ENCODE results near the gene PAGR1.
"Not testable (repeated sequence)": the region's sequence is repeated elsewhere in the genome, so short reads cannot be mapped to it uniquely, and the experiment has no call there.

PAGR1 gene

DNA sequence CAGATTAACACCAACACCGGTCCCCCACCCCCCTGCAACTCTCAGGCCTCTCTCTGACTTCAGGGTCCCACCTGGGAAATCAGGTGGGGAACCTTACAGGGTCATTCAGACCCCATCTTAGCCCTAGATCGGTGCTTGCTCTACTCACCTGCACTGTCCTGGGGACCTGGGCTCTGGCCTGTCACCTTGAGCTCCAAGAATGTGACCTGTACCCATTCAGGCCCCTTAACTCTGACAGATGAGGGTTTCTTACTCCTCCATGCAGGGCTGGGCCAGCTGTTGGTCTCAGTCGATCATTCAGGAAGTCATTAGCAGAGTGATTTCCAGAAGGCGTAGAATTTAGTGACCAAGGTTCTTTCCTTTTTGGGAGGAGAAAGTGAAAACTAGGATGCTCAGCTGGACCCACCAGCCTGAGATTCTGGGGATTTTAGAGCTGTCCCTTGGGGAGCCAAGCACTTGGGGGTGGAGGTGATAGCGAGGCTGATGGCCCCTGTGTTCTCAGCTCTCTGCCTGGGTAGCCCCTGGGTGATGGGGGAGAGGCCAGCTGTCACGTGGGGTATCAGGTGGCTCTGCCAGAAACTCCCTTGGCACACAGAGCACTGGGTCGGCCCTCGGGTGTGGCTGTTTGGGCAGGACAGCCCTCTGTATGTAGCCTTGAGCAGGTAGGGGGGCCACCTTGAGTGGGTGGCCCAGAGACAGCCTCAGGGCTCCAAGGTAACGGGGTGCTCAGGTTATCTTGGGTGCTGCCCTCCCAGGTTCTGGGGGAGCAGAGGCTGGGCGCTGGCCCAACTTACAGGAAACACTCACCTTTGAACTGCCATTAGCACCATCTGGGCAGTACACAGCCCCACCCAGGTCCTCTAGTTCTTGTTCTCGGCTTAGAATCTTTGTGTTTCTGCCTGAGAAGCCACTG lies 5.0 kb downstream of the PAGR1 start:
- peak overlapping the region; percentile 78 to 96 for H3K4me3 ChIP-seq (ENCODE audit: low read length in 2 of 2)
- H3K9ac ChIP-seq (ENCODE audit: low read depth in 1 of 2, low read length in 2 of 2), result peak overlapping the region; percentile 85 to 92
- peaks cover 67% of the 10 kb centered on the region in 2 donors for H3K4me1 ChIP-seq (ENCODE audit: control insufficient read depth in 2 of 2, insufficient read depth in 2 of 2, low read length in 2 of 2)
- peaks cover 0 to 13% of the 10 kb centered on the region in 2 donors for H3K36me3 ChIP-seq (ENCODE audit: control insufficient read depth in 2 of 2, insufficient read depth in 2 of 2, low read length in 2 of 2)
- no peaks in the 10 kb centered on the region for H3K9me3 ChIP-seq (ENCODE audit: control insufficient read depth in 2 of 2, low read length in 2 of 2)
- H3K27me3 ChIP-seq (ENCODE audit: control insufficient read depth in 2 of 2, insufficient read depth in 2 of 2, low read length in 2 of 2), result no peaks in the 10 kb centered on the region
- peak overlapping the region; percentile 96 for H3K27ac ChIP-seq (ENCODE audit: low read depth in 2 of 2, low read length in 2 of 2)

DNA sequence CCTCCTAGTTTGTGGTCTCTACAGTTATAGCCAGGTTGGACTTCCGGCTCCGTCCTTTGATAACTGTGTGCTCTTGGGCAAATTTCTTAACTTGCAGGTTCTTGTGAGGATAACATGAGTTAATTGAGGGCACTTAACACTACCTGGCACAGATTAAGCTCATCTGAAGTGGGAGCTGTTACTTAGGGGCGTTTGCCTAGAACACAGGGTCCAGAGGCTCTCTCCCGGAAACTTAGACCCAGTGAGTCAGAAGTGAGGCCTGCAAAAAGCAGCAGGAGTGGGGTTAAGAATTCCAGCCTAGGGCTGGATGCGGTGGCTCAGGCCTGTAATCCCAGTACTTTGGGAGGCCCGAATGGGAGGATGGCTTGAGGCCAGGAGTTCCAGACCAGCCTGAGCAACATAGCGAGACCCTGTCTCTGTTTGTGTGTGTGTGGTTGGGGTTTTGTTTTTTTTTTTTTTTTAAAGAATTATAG lies 5.7 kb downstream of the PAGR1 start:
- Histone ChIP-seq H3K4me1 (ENCODE audit: control insufficient read depth in 2 of 2, insufficient read depth in 2 of 2, low read length in 2 of 2) (peaks cover 70 to 71% of the 10 kb centered on the region in 2 donors), H3K27me3 (ENCODE audit: control insufficient read depth in 2 of 2, insufficient read depth in 2 of 2, low read length in 2 of 2) (no peaks in the 10 kb centered on the region), H3K36me3 (ENCODE audit: control insufficient read depth in 2 of 2, insufficient read depth in 2 of 2, low read length in 2 of 2) (peaks cover 0 to 13% of the 10 kb centered on the region in 2 donors), H3K9me3 (ENCODE audit: control insufficient read depth in 2 of 2, low read length in 2 of 2) (no peaks in the 10 kb centered on the region), H3K4me3 (ENCODE audit: low read length in 2 of 2) (peak overlapping the region; percentile 78 to 96), H3K27ac (ENCODE audit: low read depth in 2 of 2, low read length in 2 of 2) (peak overlapping the region; percentile 96), H3K9ac (ENCODE audit: low read depth in 1 of 2, low read length in 2 of 2) (peak overlapping the region; percentile 85 to 92)

DNA sequence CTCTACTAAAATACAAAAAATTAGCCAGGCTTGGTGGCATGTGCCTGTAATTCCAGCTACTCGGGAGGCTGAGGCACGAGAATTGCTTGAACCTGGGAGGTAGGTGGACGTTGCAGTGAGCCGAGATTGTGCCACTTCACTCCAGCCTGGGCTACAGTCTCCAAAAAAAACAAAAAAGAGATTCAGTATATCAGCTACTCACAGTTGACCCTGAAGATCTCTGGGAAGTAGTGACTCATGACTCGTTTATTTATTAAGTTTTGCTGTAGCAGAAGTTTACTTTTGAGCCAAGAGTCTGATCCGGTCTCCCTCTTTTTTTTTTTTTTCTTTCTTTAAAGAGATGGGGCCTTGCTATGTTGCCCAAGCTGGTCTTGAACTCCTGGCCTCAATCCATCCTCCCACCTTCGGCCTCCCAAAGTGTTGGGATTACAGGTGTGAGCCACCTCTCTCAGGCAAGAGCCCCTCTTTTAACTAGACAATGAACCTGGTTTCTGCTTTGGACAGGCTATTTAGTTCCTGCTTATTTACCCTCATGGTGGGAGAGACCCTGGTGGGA lies 8.7 kb downstream of the PAGR1 start:
- peaks cover under 1 to 9% of the 10 kb centered on the region in 2 donors for H3K36me3 ChIP-seq (ENCODE audit: control insufficient read depth in 2 of 2, insufficient read depth in 2 of 2, low read length in 2 of 2)
- peak overlapping the region; percentile 25 to 46 for H3K4me3 ChIP-seq (ENCODE audit: low read length in 2 of 2)
- H3K27ac ChIP-seq (ENCODE audit: low read depth in 2 of 2, low read length in 2 of 2), result peak overlapping the region; percentile 84 to 96
- H3K27me3 ChIP-seq (ENCODE audit: control insufficient read depth in 2 of 2, insufficient read depth in 2 of 2, low read length in 2 of 2), result no peaks in the 10 kb centered on the region
- peak overlapping the region in 1 of 2 donors; percentile 28 for H3K9ac ChIP-seq (ENCODE audit: low read depth in 1 of 2, low read length in 2 of 2)
- peaks cover 70 to 72% of the 10 kb centered on the region in 2 donors for H3K4me1 ChIP-seq (ENCODE audit: control insufficient read depth in 2 of 2, insufficient read depth in 2 of 2, low read length in 2 of 2)
- H3K9me3 ChIP-seq (ENCODE audit: control insufficient read depth in 2 of 2, low read length in 2 of 2), result no peaks in the 10 kb centered on the region

DNA sequence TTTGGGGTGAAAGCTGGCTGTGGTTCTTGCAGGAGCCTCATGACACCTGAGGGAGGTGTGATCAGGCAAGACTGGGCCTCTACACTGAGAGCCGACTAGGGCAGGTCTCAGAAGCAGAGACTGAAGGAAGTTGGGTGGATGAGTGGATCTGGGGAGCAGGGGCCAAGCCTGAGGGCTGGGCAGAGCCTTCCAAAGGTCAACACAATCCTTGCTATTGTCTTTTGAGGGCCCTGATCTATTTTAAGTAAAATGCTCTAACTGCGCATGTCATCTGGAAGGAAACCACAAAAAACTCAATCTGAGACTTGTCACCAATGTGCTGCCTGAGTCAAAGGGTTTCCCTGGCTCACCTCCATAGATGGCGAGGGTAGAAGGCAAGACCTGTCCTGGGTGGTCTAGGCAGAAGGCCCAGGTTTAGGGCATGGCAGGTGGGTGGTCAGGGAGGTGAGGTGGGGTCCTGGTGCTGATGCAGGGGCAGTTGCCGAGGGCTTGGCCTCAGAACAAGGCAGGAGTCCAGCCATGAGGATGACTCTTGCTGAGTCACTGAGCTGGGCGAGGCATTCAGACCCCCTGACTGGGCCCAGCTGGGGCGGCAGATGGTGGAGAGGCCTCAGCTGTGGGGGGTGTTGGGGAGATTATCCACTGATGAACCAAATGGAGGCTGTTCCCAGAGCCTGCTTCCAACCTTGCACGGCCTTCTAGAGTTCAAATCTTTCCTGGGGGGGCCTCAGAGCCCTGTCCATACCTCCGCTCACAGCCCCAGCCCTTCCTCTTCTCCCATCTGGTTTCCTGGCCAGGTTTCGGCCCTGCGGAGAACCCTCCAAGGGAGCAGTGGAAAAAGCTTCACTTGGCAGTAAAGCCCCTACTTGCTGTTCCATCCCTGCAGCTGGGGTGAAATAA lies 9.4 kb downstream of the PAGR1 start:
- no peaks in the 10 kb centered on the region for H3K27me3 ChIP-seq (ENCODE audit: control insufficient read depth in 2 of 2, insufficient read depth in 2 of 2, low read length in 2 of 2)
- peaks cover 7 to 12% of the 10 kb centered on the region in 2 donors for H3K36me3 ChIP-seq (ENCODE audit: control insufficient read depth in 2 of 2, insufficient read depth in 2 of 2, low read length in 2 of 2)
- peak overlapping the region; percentile 84 to 96 for H3K27ac ChIP-seq (ENCODE audit: low read depth in 2 of 2, low read length in 2 of 2)
- peaks cover 73 to 74% of the 10 kb centered on the region in 2 donors for H3K4me1 ChIP-seq (ENCODE audit: control insufficient read depth in 2 of 2, insufficient read depth in 2 of 2, low read length in 2 of 2)
- peak overlapping the region; percentile 9 to 63 for H3K9ac ChIP-seq (ENCODE audit: low read depth in 1 of 2, low read length in 2 of 2)
- H3K4me3 ChIP-seq (ENCODE audit: low read length in 2 of 2), result peak overlapping the region; percentile 25 to 46
- no peaks in the 10 kb centered on the region for H3K9me3 ChIP-seq (ENCODE audit: control insufficient read depth in 2 of 2, low read length in 2 of 2)

DNA sequence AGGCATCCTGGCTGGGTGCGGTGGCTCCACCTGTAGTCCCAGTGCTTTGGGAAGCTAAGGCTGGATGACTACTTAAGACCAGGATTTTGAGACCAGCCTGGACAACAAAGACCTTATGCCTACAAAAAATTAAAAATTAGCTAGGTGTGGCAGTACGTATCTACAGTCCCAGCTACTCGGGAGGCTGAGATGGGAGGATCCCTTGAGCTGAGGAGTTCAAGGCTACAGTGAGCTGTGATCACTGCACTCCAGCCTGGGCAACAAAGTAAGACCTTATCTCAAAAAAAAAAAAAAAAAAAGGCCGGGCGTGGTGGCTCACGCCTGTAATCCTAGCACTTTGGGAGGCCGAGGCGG lies 10.4 kb downstream of the PAGR1 start:
- peaks cover 14 to 19% of the 10 kb centered on the region in 2 donors for H3K36me3 ChIP-seq (ENCODE audit: control insufficient read depth in 2 of 2, insufficient read depth in 2 of 2, low read length in 2 of 2)
- H3K4me1 ChIP-seq (ENCODE audit: control insufficient read depth in 2 of 2, insufficient read depth in 2 of 2, low read length in 2 of 2), result peaks cover 72 to 74% of the 10 kb centered on the region in 2 donors
- peak overlapping the region in 1 of 2 donors; percentile 9 for H3K9ac ChIP-seq (ENCODE audit: low read depth in 1 of 2, low read length in 2 of 2)
- no peaks in the 10 kb centered on the region for H3K9me3 ChIP-seq (ENCODE audit: control insufficient read depth in 2 of 2, low read length in 2 of 2)
- H3K4me3 ChIP-seq (ENCODE audit: low read length in 2 of 2), result peak overlapping the region in 1 of 2 donors; percentile 46
- H3K27me3 ChIP-seq (ENCODE audit: control insufficient read depth in 2 of 2, insufficient read depth in 2 of 2, low read length in 2 of 2), result no peaks in the 10 kb centered on the region
- peak overlapping the region; percentile 84 to 96 for H3K27ac ChIP-seq (ENCODE audit: low read depth in 2 of 2, low read length in 2 of 2)

DNA sequence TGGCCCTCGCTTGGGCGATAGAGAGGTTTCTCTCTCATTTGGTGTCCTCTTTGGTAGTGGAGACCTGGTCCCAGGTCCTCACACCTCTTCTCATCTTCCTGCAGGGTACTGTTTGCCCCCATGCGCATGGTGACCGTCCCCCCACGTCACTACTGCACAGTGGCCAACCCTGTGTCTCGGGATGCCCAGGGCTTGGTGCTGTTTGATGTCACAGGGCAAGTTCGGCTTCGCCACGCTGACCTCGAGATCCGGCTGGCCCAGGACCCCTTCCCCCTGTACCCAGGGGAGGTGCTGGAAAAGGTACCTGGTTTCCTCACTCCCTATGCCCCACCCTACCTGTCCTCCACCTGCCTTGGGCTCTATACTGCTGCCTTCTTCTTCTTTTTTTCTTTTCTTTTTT lies 14.8 kb downstream of the PAGR1 start:
- Histone ChIP-seq H3K4me3 (ENCODE audit: low read length in 2 of 2) (no peak overlapping the region), H3K36me3 (ENCODE audit: control insufficient read depth in 2 of 2, insufficient read depth in 2 of 2, low read length in 2 of 2) (peaks cover 40 to 49% of the 10 kb centered on the region in 2 donors), H3K27me3 (ENCODE audit: control insufficient read depth in 2 of 2, insufficient read depth in 2 of 2, low read length in 2 of 2) (no peaks in the 10 kb centered on the region), H3K9me3 (ENCODE audit: control insufficient read depth in 2 of 2, low read length in 2 of 2) (no peaks in the 10 kb centered on the region), H3K9ac (ENCODE audit: low read depth in 1 of 2, low read length in 2 of 2) (no peak overlapping the region), H3K27ac (ENCODE audit: low read depth in 2 of 2, low read length in 2 of 2) (peak overlapping the region in 1 of 2 donors; percentile 67), H3K4me1 (ENCODE audit: control insufficient read depth in 2 of 2, insufficient read depth in 2 of 2, low read length in 2 of 2) (peaks cover 32 to 36% of the 10 kb centered on the region in 2 donors)

DNA sequence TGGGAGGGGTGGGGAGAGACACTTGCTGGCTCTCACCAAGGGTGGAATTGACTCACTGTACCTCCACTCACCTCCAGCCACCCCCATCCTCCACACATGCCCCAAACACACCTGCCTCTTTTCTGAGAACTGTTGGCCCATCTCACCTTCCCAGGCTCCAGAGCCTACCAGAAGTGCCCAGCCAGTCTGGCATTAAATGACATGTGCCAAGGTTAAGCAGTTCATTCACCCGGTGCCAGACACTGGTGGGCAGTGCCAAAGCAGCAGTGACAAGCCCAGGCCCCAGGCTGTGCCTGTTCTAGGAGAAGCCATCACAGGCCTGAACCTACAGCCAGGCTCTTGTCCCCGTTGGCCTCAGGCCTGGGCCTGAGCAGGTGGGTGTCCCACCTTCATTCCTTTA lies 15.5 kb downstream of the PAGR1 start:
- H3K9ac ChIP-seq (ENCODE audit: low read depth in 1 of 2, low read length in 2 of 2), result no peak overlapping the region
- H3K9me3 ChIP-seq (ENCODE audit: control insufficient read depth in 2 of 2, low read length in 2 of 2), result no peaks in the 10 kb centered on the region
- peaks cover 42 to 53% of the 10 kb centered on the region in 2 donors for H3K36me3 ChIP-seq (ENCODE audit: control insufficient read depth in 2 of 2, insufficient read depth in 2 of 2, low read length in 2 of 2)
- no peaks in the 10 kb centered on the region for H3K27me3 ChIP-seq (ENCODE audit: control insufficient read depth in 2 of 2, insufficient read depth in 2 of 2, low read length in 2 of 2)
- H3K27ac ChIP-seq (ENCODE audit: low read depth in 2 of 2, low read length in 2 of 2), result no peak overlapping the region
- H3K4me3 ChIP-seq (ENCODE audit: low read length in 2 of 2), result no peak overlapping the region
- peaks cover 26 to 30% of the 10 kb centered on the region in 2 donors for H3K4me1 ChIP-seq (ENCODE audit: control insufficient read depth in 2 of 2, insufficient read depth in 2 of 2, low read length in 2 of 2)

DNA sequence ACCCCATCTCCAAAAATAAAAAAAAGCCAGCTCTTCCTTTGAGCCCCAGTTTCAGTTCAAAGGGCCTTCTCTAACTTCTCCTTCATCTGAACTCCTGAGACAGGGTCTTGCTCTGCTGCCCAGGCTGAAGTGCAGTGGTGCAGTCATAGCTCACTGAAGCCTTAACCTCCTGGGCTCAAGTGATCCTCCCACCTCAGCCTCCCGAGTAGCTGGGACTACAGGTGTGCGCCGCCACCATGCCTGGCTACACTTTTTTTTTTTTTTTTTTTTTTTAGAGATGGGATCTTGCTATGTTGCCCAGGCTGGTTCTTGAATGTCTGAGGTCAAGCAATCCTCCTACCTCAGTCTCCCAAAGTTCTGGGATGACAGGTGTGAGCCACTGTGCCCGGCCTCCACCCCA lies 17.3 kb downstream of the PAGR1 start:
- not testable (repeated sequence) for H3K4me3 ChIP-seq (ENCODE audit: low read length in 2 of 2)
- peaks cover 55 to 63% of the 10 kb centered on the region in 2 donors for H3K36me3 ChIP-seq (ENCODE audit: control insufficient read depth in 2 of 2, insufficient read depth in 2 of 2, low read length in 2 of 2)

DNA sequence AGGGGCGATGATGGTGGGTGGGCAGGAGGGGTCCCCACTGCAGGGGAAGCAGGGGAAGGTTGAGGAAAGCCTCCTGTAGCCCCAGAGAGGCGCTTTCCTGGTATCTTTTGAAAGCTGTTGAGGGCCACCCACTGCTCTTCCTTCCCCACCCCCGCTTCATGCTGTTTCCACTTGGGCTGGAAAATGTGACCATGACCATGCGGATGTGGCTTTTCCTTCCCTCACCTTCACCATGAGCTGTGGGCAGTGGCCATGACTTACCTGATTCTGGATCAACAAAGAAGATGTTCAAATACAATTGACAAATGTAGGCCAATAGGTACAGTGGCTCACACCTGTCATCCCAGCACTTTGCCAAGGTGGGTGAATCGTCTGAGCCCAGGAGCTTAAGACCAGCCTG lies 18.1 kb downstream of the PAGR1 start:
- no peak overlapping the region for H3K4me3 ChIP-seq (ENCODE audit: low read length in 2 of 2)
- no peak overlapping the region for H3K27ac ChIP-seq (ENCODE audit: low read depth in 2 of 2, low read length in 2 of 2)
- no peaks in the 10 kb centered on the region for H3K27me3 ChIP-seq (ENCODE audit: control insufficient read depth in 2 of 2, insufficient read depth in 2 of 2, low read length in 2 of 2)
- H3K9ac ChIP-seq (ENCODE audit: low read depth in 1 of 2, low read length in 2 of 2), result no peak overlapping the region
- H3K9me3 ChIP-seq (ENCODE audit: control insufficient read depth in 2 of 2, low read length in 2 of 2), result no peaks in the 10 kb centered on the region
- H3K36me3 ChIP-seq (ENCODE audit: control insufficient read depth in 2 of 2, insufficient read depth in 2 of 2, low read length in 2 of 2), result peaks cover 64 to 70% of the 10 kb centered on the region in 2 donors
- peaks cover 10 to 11% of the 10 kb centered on the region in 2 donors for H3K4me1 ChIP-seq (ENCODE audit: control insufficient read depth in 2 of 2, insufficient read depth in 2 of 2, low read length in 2 of 2)

More for the DNA sequence above, 17.3 kb downstream of the PAGR1 start:
- H3K9ac ChIP-seq (ENCODE audit: low read depth in 1 of 2, low read length in 2 of 2); H3K9me3 ChIP-seq (ENCODE audit: control insufficient read depth in 2 of 2, low read length in 2 of 2); H3K27ac ChIP-seq (ENCODE audit: low read depth in 2 of 2, low read length in 2 of 2); H3K27me3 ChIP-seq (ENCODE audit: control insufficient read depth in 2 of 2, insufficient read depth in 2 of 2, low read length in 2 of 2): not testable (repeated sequence)
- peaks cover 15 to 18% of the 10 kb centered on the region in 2 donors for H3K4me1 ChIP-seq (ENCODE audit: control insufficient read depth in 2 of 2, insufficient read depth in 2 of 2, low read length in 2 of 2)
